ENCODE data around the gene CACNA1S.

DNA sequence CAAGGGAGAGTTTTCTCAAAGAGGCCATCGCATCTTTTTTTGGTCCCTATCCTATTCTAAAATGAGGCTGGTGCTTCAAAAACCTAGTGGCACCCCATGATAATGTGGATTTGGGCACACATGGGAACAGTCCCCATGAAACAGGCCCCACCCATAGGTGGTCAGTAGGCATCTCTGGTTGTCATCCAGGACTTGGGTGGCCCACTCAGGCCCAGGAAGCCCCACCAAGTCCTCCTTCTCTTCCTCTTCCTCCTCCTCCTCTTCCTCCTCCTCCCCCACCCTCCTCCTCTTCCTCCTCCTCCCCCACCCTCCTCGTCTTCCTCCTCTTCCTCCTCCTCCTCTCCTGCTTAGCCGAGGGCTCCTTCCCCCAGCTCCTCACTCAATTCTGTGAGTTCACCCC lies 554 bp downstream of the CACNA1S start:
- no peak for TF ChIP-seq POLR2AphosphoS5 (IDR thresholded peaks at IDR 0.05)
- TF ChIP-seq, protein P1, sequence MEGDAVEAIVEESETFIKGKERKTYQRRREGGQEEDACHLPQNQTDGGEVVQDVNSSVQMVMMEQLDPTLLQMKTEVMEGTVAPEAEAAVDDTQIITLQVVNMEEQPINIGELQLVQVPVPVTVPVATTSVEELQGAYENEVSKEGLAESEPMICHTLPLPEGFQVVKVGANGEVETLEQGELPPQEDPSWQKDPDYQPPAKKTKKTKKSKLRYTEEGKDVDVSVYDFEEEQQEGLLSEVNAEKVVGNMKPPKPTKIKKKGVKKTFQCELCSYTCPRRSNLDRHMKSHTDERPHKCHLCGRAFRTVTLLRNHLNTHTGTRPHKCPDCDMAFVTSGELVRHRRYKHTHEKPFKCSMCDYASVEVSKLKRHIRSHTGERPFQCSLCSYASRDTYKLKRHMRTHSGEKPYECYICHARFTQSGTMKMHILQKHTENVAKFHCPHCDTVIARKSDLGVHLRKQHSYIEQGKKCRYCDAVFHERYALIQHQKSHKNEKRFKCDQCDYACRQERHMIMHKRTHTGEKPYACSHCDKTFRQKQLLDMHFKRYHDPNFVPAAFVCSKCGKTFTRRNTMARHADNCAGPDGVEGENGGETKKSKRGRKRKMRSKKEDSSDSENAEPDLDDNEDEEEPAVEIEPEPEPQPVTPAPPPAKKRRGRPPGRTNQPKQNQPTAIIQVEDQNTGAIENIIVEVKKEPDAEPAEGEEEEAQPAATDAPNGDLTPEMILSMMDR (IDR thresholded peaks at IDR 0.05) = no peak
